ENCODE data around the gene LAMC3. TPM values are rescaled to one million over a fixed set of nuclear protein-coding genes. Genes with fewer than 3 reads are reported as not detected.

Gene LAMC3
- total RNA-seq, 2 donors from 2014 or later: 16.7 to 41.2 TPM

DNA sequence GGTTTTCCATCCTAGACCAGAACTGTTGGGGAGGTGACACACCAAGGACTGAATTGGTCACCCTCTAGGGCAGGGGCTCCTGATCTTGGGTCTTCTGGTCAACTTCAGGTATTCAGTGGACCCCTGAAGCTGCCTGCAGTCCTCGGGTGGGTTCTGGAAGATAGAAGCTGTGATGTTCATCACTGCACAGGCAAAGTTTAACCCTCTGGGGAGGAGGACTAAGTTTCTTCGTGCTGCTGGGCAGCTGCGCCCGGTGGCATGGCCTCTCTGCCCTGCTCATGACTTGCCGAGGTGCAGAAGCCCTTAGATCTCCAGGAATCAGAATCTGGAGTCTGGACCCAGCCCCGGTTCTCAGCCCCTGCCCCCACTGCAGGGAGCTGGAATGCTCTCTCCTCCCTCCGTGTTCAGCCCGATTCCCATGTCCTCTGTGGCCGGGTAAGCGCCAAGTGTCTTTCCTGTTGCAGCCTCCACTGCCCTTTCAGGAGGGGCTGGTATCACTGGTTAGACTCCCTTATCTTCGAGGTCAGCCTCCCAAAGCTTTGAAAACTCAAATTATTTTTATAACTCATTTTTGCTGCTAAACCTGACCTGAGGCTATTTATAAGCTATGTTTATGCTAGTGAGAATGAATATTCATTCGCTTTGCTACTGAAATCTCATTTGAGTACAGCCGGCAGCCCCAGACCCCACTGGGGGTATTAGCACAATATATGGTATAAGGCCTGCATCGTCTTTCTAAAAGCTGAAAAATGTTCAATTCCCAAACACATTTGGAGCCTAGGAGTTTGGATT is 1.7 kb downstream of the LAMC3 start:
- TF ChIP-seq, protein P1, sequence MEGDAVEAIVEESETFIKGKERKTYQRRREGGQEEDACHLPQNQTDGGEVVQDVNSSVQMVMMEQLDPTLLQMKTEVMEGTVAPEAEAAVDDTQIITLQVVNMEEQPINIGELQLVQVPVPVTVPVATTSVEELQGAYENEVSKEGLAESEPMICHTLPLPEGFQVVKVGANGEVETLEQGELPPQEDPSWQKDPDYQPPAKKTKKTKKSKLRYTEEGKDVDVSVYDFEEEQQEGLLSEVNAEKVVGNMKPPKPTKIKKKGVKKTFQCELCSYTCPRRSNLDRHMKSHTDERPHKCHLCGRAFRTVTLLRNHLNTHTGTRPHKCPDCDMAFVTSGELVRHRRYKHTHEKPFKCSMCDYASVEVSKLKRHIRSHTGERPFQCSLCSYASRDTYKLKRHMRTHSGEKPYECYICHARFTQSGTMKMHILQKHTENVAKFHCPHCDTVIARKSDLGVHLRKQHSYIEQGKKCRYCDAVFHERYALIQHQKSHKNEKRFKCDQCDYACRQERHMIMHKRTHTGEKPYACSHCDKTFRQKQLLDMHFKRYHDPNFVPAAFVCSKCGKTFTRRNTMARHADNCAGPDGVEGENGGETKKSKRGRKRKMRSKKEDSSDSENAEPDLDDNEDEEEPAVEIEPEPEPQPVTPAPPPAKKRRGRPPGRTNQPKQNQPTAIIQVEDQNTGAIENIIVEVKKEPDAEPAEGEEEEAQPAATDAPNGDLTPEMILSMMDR (conservative IDR thresholded peaks at IDR 0.05): no peak
- Mint-ChIP-seq H3K4me1 (peaks cover 18% of the 10 kb centered on the region), H3K27me3 (ENCODE audit: insufficient read depth) (peaks cover 5% of the 10 kb centered on the region), H3K36me3 (ENCODE audit: low read depth) (no peaks in the 10 kb centered on the region), H3K9me3 (no peaks in the 10 kb centered on the region), H3K27ac (peak overlapping the region; percentile 75), H3K4me3 (peak overlapping the region; percentile 49)
- Histone ChIP-seq H3K27me3 (ENCODE audit: control insufficient read depth, insufficient read depth, low read length, poor library complexity, severe bottlenecking) (peaks cover 10% of the 10 kb centered on the region), H3K4me3 (ENCODE audit: low read length) (no peak overlapping the region), H3K9ac (ENCODE audit: extremely low read depth, low read length, poor library complexity, severe bottlenecking) (no peak overlapping the region), H3K36me3 (ENCODE audit: control insufficient read depth, insufficient read depth, low read length) (no peaks in the 10 kb centered on the region), H3K4me1 (ENCODE audit: control insufficient read depth, insufficient read depth, low read length) (peaks cover 6% of the 10 kb centered on the region), H3K9me3 (ENCODE audit: control insufficient read depth, low read length) (no peaks in the 10 kb centered on the region), H3K27ac (ENCODE audit: low read depth, low read length) (no peak overlapping the region)
- WGBS, 2 experiments (ENCODE audit: insufficient coverage in 1 of 2, insufficient read length in 1 of 2): 82 to 87% methylated on average over 12 to 14 of the region's 14 CpGs
- no peak for DNase-seq

DNA sequence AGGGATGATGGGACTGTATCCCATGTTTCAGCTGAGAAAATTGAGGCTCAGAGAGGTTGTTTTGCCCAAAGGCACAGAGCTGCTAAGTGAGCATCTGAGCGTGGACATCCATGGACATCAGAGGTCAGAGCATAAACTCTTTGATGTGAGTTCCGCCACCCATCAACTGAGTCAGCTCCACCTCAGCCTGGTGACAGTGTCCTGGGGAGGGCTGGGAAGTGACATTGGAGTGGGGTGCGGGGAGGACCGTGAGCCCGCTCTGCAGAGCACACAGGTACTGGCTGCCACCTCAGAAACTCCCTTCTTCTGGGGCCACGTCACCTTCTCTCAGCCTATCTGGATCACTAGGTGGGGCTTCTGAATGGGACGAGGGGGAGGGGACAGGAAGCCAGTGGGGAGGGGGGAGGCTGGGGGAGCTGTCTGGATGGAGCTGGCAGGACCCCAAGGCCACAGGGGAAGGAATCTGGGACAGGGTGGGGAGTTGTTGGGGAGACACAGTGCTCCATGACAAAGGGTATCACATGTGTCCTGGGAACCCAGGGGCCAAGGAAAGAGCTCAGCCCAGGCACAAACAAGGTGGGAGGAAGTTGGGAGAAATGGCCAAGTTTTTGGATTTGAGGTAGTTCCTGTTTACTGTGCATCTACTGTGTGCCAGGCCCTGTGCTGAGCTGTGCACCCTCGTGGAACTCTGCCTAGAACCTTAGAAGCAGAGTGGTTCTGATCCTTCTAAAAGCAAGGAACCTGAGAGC is 2.5 kb downstream of the LAMC3 start:
- Mint-ChIP-seq H3K4me1 (peaks cover 22% of the 10 kb centered on the region), H3K4me3 (peak overlapping the region; percentile 49), H3K27ac (peak overlapping the region; percentile 92), H3K27me3 (ENCODE audit: insufficient read depth) (peaks cover 5% of the 10 kb centered on the region), H3K9me3 (no peaks in the 10 kb centered on the region), H3K36me3 (ENCODE audit: low read depth) (peaks cover 2% of the 10 kb centered on the region)
- TF ChIP-seq, protein P1 (conservative IDR thresholded peaks at IDR 0.05): no peak
- Histone ChIP-seq H3K27me3 (ENCODE audit: control insufficient read depth, insufficient read depth, low read length, poor library complexity, severe bottlenecking) (peaks cover 10% of the 10 kb centered on the region), H3K36me3 (ENCODE audit: control insufficient read depth, insufficient read depth, low read length) (no peaks in the 10 kb centered on the region), H3K4me3 (ENCODE audit: low read length) (no peak overlapping the region), H3K9ac (ENCODE audit: extremely low read depth, low read length, poor library complexity, severe bottlenecking) (no peak overlapping the region), H3K9me3 (ENCODE audit: control insufficient read depth, low read length) (no peaks in the 10 kb centered on the region), H3K4me1 (ENCODE audit: control insufficient read depth, insufficient read depth, low read length) (peaks cover 6% of the 10 kb centered on the region), H3K27ac (ENCODE audit: low read depth, low read length) (no peak overlapping the region)
- 81 to 87% methylated on average over 5 to 8 of the region's 8 CpGs for WGBS, 2 experiments (ENCODE audit: insufficient coverage in 1 of 2, insufficient read length in 1 of 2)
- DNase-seq: peak; percentile 82

DNA sequence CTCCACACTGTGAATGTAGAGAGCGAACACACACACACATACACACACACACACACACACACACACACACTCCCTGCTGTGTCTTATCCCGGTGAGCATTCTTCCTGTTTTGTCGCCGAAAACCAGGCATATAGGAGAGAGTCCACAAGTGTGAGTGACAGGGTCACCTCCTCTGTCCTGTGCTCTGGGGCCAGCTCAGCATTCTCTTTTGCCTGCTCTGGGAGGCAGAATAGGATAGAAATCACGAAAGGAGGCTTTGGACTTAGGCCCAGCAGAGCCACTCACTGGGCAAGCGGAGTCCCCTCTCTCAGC is 3.0 kb downstream of the LAMC3 start:
- peaks cover 28% of the 10 kb centered on the region for H3K4me1 Mint-ChIP-seq
- peaks cover 2% of the 10 kb centered on the region for H3K36me3 Mint-ChIP-seq (ENCODE audit: low read depth)
- no peaks in the 10 kb centered on the region for H3K9me3 Mint-ChIP-seq
- H3K27ac Mint-ChIP-seq: peak overlapping the region; percentile 92
- H3K4me1 ChIP-seq (ENCODE audit: control insufficient read depth, insufficient read depth, low read length): peaks cover 6% of the 10 kb centered on the region
- peak overlapping the region; percentile 41 for H3K27ac ChIP-seq (ENCODE audit: low read depth, low read length)
- H3K9ac ChIP-seq (ENCODE audit: extremely low read depth, low read length, poor library complexity, severe bottlenecking): no peak overlapping the region
- TF ChIP-seq, protein P1 (conservative IDR thresholded peaks at IDR 0.05): no peak
- H3K4me3 ChIP-seq (ENCODE audit: low read length): no peak overlapping the region
- peaks cover 10% of the 10 kb centered on the region for H3K27me3 ChIP-seq (ENCODE audit: control insufficient read depth, insufficient read depth, low read length, poor library complexity, severe bottlenecking)
- no peaks in the 10 kb centered on the region for H3K36me3 ChIP-seq (ENCODE audit: control insufficient read depth, insufficient read depth, low read length)
- H3K9me3 ChIP-seq (ENCODE audit: control insufficient read depth, low read length): no peaks in the 10 kb centered on the region
- H3K27me3 Mint-ChIP-seq (ENCODE audit: insufficient read depth): peaks cover 5% of the 10 kb centered on the region
- DNase-seq: peak; percentile 81
- peak overlapping the region; percentile 30 for H3K4me3 Mint-ChIP-seq
- 68 to 80% methylated on average over 2 to 6 of the region's 6 CpGs for WGBS, 2 experiments (ENCODE audit: insufficient coverage in 1 of 2, insufficient read length in 1 of 2)

Data from endodermal cell (in vitro differentiated cells).